GM19452 (cell line): ENCODE results near the gene ZFP36.
A peak's percentile ranks its signal among the peaks of the same experiment; 100 is the strongest.

Experiments used
- ATAC-seq: cut with Tn5 transposase; IDR thresholded peaks from one replicate; pipeline ENCODE4 v1.9.1; 2021; ENCODE audit not compliant: unreplicated experiment

ZFP36 gene

DNA sequence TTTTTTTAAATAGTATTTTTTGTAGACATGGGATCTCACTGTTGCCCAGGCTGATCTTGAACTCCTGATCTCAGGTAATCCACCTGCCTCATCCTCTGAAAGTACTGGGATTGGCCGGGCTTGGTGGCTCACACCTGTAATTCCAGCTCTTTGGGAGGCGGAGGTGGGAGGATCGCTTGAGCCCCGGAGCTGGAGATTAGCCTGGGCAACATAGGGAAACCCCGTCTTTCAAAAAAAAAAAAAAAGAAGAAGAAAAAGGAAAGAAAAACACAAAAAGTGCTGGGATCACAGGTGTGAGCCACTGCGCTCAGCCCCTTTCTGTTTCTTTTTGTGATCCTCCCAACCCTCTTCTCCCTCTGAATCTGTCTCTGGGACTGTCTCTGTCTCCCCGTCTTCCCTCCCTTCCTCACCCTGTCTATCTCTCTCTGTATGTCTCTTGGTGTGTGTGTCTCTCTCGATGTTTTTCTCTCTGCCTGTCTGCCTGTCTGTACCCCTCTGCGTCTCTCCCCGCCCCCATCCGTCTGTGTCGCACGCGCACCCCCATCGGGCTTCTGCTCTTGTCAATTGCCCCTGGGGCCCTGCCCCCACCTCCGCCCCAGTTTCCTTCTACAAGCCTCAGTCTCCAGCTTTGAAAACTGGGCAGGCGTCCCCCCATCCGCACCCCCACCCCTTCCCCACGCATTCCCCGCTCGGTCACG is 540 bp upstream of the ZFP36 start:
- ATAC-seq, result no peak

DNA sequence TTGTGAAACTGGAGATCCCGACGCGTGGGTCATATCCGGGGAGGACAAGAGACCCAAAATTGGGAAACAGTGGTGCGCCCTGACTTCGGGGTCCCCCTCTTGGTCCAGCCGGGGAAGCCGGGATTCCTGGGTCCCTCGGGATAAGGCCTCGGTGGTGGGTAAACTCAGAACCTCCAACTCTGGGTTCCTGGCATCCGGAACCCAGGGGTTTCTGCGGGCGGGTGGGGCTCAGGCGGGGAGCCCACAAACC is 688 bp downstream of the ZFP36 start:
- ATAC-seq, result no peak

DNA sequence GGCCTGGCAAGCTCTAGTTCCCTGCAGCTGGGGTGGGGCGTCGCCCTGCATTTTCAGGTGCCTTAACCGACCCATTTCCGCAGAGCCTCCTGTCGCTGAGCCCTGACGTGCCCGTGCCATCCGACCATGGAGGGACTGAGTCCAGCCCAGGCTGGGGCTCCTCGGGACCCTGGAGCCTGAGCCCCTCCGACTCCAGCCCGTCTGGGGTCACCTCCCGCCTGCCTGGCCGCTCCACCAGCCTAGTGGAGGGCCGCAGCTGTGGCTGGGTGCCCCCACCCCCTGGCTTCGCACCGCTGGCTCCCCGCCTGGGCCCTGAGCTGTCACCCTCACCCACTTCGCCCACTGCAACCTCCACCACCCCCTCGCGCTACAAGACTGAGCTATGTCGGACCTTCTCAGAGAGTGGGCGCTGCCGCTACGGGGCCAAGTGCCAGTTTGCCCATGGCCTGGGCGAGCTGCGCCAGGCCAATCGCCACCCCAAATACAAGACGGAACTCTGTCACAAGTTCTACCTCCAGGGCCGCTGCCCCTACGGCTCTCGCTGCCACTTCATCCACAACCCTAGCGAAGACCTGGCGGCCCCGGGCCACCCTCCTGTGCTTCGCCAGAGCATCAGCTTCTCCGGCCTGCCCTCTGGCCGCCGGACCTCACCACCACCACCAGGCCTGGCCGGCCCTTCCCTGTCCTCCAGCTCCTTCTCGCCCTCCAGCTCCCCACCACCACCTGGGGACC is 1.2 kb downstream of the ZFP36 start:
- no peak for ATAC-seq

- no peak for ATAC-seq
Measured at GRCh38 chr19:39408392-39409207, 2.0 kb downstream of the ZFP36 start.

DNA sequence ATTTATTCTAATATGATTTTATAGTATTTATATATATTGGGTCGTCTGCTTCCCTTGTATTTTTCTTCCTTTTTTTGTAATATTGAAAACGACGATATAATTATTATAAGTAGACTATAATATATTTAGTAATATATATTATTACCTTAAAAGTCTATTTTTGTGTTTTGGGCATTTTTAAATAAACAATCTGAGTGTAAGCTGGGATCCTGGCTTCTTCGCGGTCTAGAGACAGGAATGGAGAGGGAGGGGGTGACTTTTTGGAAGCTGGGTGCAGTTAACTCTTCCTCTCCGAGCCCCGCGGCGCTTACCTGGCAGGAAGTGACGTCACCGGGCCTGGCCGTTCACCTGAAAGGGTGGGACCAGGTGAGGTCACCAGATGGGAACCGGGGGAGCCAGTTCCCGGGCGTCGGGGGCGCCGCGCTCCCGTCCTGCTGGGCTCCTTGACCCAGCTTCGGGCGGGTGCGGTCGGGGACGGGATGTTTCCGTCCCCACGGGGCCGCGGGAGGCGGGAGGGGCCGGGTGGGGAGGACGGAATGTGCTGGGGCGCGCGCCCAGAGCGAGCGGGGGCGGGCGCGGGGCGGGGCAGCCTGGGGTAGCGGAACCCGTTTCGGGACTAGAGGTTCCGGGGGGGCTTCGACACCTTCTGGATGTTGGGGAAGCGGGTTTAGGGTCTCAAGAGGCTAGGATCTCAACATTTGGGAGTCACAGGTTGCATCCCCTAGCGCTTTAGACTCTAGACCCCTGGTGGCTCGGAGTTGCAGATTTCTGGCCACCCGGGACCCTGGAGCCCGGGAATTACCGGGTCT is 2.8 kb downstream of the ZFP36 start:
- ATAC-seq, result no peak

- ATAC-seq, result no peak
Measured at GRCh38 chr19:39410017-39410830, 3.6 kb downstream of the ZFP36 start.

DNA sequence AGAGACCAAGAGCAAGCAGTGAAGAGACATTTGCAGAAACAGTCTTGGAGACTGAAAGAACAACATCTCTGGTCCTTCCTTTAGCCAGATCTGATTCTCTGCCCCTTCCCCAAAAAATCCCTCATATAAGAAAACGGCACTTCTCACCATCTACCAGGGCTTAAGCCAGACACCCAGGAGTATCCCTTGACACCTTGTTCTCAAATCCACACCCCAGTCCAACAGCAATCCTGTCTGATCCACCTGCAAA is 4.1 kb downstream of the ZFP36 start:
- ATAC-seq, result no peak

DNA sequence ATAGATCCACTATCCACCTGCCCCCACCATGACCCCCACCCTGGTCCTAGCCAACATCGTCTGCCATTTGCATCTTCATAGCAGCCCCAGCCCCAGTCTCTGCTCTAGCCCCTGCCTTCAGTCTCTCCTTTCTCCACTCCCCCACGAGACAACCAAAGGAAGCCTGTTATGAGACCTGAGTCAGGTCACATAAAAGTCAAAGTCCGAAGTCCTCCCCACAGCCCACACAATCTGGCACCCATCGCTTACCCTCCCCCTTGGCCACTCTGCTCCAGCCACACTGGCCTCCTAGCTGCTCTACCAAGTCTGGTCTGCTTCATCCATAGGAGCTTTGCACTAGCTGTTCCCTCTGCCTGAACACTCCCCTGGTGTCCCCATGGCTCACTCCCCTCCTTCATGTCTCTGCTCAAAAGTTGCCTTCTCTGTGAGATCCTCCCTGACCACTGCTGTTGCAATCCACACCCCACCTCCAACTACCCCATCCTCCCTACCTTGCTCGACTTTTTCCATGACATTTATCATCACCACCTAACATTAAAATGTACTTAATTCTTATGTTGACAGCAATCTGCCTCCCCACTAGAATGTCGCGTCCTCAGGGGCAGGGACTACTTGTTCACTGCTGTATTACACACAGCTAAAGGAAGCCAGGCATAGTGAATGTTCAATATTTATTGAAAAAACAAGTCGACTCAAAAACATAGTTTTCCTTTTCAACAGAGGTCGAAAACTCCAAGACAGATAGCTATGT is 4.6 kb downstream of the ZFP36 start:
- no peak for ATAC-seq

DNA sequence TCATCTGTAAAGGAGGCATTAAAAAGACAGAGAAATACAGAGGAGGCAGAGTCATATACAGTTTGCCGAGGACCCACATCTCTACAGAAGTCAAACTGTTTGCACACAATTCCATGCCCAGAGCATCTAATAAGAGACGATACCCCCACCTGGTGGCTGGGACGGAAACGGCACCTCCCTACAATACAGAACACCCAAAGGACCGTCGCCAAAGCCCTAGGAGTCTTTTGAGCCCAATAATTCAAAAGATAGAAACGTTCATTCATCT is 5.1 kb downstream of the ZFP36 start:
- ATAC-seq, result peak; percentile 29

DNA sequence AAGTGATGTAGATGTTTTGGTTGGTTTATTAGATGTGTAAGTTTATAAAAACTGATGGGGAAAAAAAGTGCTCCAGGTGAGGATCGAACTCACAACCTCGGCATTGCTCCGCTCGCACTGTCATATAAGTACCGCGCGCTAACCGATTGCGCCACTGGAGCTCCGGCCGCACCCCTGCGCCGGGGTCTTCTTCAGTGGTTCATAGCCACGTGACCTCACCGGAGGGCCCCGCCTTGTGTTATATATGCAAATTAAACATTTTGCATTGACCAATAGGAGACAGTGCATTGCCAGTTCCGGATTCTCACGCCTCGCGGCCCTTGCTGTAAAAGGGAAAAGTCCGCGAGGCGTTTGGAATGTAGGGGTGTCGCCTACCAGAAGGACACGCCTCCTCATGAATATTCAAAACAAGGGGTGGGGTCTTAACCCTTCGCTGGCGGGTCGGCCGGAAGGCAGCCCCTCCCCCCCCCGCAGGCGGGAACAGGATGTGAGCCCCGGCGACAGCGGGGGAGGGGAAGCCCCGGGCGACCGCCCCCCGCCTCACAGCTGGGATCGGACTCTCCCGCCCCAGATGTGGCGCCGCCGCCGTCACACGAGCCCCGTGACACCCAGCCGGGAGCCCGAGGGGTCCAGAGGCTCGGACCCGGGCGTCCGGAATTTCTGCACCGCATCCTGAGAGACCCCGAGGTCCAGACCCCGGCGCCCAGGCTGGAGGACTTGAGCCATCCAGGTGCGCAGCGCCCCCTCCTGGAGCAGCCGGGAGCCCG is 5.6 kb downstream of the ZFP36 start, which contains the start of gene PLEKHG2:
Gene PLEKHG2, plus strand, starts transcription at position 570 of the 767 bp plus-strand sequence. CDS start 1,418 bp downstream, outside the sequence.
- ATAC-seq, result peak; percentile 54

DNA sequence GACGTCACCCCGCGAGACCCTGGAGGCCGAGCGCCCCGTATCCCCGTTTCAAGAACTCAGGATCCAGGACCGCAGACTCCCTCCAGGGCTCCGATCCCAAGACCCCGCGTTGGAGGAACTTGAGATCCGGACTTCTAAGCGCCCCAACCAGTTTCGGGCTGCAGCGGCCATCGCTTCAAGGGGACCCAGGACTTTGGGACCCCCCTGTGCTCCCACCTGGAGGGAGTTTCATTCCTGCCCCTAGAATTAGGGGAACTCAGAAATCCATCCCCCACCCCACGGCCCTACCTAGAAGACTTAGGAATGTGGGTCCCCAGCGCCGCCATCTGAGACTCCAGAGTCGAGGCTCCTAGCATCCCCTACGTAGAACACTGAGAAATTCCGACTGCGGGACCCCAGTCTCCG is 6.2 kb downstream of the ZFP36 start:
- ATAC-seq, result no peak

DNA sequence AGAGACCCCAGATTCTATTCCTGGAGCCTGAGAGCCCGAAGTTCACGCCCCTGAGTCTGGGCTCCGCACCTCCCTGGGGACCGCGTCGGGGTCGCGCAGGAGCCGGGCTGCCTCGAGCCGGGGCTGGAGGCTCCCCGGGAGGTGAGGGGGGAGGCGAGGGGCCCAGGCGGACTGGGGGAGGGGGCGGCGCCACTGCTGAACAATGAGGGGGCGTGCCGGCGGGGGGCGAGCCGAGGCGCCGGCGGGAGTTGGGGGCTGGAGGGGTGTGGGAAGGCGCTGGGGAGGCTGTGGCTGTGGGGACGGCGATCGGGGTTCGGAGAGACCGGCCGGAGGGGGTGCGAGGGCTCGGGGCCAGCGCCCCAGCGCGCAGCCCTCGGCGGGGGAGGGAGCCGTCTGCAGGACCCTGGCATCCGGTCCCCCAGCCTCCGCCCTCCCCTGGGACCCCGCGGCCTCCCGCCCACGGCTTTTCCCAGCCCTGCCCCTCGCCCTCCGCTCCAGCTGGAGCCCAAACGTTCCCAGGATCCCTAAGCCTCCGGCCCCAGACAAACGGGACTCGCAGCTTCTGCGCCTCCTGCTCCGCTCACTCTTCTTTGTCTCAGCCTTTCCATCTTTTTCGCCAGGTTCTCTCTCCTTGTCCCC is 6.7 kb downstream of the ZFP36 start:
- ATAC-seq, result no peak

GRCh38 chr19:39413911-39414608 is 7.4 kb downstream of the ZFP36 start:
- ATAC-seq, result no peak

- ATAC-seq, result no peak
Measured at GRCh38 chr19:39415111-39416046, 8.7 kb downstream of the ZFP36 start.

GRCh38 chr19:39416152-39417120 is 9.8 kb downstream of the ZFP36 start:
- ATAC-seq, result no peak
